CD4-positive, alpha-beta T cell treated with Interferon gamma for 1 hour (primary cell): Measurements from ENCODE around the gene ENOSF1.

Experiments
- DNase-seq: peaks from one replicate; pipeline ENCODE4 v3.0.0-alpha.2; 2020

Gene ENOSF1

DNA sequence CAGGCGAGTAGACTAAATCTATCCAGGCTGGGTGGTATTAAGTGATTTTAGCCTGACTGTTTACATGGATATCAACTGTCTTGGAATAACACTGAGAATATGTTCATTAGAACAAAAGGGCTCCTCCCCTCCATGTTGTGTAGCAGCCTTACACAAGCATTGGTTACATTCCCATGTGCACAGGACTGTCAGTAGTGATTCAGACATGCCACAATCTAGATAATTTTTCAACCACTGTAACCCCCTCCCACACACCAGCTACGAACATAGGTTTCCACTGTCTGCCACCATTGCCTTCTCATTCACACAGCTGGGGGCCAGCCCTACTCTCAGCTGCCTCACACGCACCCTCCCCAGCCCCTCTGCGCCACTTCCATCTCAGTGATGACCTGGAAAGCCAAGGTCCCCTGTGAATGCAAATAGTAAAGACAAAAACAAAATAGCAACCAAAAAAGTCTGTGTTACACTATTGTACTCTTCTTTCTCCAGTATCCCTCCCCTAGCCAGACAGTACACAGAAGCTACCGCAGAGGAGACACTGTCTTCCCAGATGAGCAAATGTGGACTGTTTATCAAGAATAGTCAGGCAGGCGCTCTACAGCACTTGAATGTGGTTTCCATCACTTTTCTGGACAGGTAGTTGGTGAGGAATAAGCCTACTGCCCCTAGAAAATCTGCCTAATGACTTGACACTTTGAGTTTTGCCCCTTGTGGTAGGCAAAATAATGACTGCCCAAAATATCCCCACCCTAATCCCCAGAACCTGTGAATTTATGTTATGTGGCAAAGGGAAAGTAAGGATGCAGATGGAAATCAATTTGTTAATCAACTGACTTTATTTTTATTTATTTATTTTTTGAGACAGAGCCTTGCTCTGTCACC, 82.9 kb downstream of the ENOSF1 start:
- no peak for DNase-seq

DNA sequence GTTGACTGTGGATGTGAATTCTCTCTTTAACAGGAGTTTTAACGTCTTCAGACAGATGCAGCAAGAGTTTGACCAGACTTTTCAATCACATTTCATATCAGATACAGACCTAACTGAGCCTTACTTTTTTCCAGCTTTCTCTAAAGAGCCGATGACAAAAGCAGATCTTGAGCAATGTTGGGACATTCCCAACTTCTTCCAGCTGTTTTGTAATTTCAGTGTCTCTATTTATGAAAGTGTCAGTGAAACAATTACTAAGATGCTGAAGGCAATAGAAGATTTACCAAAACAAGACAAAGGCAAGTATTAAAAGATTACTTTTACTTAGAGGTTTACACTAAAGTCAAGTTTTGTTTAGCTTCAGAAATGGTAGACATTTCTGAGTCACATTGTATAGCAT, 85.2 kb downstream of the ENOSF1 start:
- DNase-seq = no peak

DNA sequence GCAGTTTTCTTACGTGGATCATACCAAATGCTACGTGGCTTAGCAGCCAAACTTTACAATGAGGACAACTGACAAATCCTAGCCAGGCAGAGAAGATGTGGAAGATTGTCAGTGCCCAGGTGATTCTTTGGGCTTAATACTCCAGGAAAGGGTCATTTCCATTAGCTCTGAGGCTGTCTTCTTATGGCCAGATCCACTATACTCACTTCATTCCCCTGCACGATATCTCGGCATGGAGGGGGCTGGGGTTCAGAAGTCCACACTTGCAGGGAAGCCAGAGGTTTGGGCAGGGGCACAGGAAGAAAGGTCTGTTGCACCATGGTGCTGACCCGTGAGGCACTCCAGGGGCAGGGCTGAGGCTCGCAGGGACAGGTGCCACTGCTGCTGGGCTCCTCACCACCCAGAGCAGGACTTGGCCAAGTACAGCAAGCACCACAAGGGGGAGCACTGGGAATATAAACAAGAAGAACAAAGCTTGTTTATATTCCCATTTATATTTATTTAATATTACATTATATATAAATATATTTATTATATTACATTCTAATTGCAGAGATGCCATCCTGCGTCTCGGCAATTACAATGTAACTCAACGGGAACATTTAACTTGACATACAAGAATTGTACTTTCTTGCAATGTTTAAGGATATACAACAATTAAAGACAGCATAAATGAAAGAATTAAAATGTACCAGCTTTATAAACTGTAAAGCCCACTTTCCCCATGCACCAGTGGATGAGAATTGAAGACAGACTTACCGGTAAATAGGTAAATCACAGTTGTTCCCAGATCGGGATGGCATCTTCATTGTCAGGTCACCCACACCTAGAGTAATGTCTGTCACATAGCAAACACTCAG, 88.4 kb downstream of the ENOSF1 start:
- DNase-seq = peak; percentile 35

DNA sequence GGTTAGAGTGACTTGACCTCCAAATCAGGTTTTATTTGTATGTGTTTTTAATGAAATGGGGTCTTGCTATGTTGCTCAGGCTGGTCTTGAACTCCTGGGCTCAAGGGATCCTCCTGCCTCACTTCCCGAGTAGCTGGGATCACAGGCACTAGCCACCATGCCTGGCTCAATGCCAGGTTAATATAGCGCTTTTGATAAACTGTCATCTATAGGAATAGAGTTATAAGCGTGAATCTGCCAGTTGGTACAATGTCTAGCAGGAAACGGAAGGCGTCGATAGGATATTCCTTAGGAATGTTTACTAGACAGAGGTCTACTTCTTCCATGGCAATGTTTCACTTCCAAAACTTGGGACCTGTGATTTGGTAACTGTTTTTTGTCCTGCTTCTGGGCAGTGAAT, 90.1 kb downstream of the ENOSF1 start:
- DNase-seq = no peak

DNA sequence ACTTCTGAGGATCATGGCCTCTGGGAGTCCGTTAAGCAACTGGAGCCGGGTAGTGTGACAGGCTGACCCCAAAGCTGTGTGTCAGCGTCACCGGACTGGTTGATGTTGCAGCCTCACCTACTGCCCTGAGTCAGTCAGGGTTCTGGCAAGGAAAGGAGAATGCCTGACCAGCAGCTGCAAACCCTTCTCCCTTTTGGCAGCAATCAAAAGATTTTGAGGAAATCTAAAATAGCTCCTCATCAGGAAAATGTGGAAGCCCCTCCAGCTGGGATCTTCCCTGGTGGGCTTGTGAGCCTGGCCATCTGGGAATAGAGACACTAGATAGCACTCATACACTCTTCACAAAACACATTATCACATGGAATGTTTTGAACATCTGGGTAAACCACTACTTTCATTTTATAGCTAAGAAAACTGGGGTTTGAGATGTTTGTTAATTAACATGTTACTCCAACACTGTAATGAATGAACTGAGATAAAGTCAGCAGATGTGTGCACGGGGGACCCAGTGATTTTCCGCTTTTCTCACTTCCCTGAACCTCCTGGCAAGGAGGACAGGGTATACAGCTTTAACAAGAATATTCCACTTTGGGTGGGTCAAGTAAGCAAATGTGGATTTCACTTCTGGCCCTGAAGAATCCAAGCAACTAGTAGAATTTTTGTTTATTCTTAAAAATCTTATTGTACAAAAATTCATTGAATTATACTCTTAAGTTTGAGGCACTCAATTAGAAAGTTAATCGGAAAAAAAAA, 91.0 kb downstream of the ENOSF1 start:
- no peak for DNase-seq
